NT2/D1 (cell line): ENCODE measurements around the gene BTBD7.

Experiments used
- DNase-seq: peaks from one replicate; pipeline ENCODE4 v3.0.0-alpha.2; 2011; ENCODE audit warnings: low read depth, low spot score
- H3K27me3 ChIP-seq: 2 replicates; pipeline ENCODE4 v1.6.0; 2011; ENCODE audit warnings: mild to moderate bottlenecking; ENCODE audit not compliant: insufficient read length, insufficient read depth
- H3K36me3 ChIP-seq: 2 replicates; pipeline ENCODE4 v1.6.1; 2011; ENCODE audit warnings: mild to moderate bottlenecking, low read length, mixed read lengths; ENCODE audit not compliant: insufficient read depth, insufficient read length
- H3K4me1 ChIP-seq: 2 replicates; pipeline ENCODE4 v1.5.1; 2011; ENCODE audit not compliant: insufficient read depth, insufficient read length
- H3K4me3 ChIP-seq: 2 replicates; pipeline ENCODE4 v1.5.1; 2011; ENCODE audit warnings: low read depth; ENCODE audit not compliant: insufficient read length
- H3K9ac ChIP-seq: 2 replicates; pipeline ENCODE4 v1.6.0; 2011; ENCODE audit warnings: low read depth; ENCODE audit not compliant: insufficient read length
- H3K9me3 ChIP-seq: 2 replicates; pipeline ENCODE4 v1.5.1; 2011; ENCODE audit warnings: mild to moderate bottlenecking, low read length; ENCODE audit not compliant: insufficient read depth
- SUZ12 ChIP-seq: IDR thresholded peaks from 2 replicates; pipeline ENCODE4 v1.6.1; 2011; ENCODE audit not compliant: insufficient read length, insufficient read depth; ENCODE audit errors: extremely low read depth
- YY1 ChIP-seq: IDR thresholded peaks from 2 replicates; pipeline ENCODE4 v1.6.1; 2011; ENCODE audit not compliant: insufficient read length, insufficient read depth
- ZNF274 ChIP-seq: IDR thresholded peaks from 2 replicates; pipeline ENCODE4 v1.6.1; 2011; ENCODE audit warnings: mild to moderate bottlenecking, low read depth, low read length

Gene BTBD7

DNA sequence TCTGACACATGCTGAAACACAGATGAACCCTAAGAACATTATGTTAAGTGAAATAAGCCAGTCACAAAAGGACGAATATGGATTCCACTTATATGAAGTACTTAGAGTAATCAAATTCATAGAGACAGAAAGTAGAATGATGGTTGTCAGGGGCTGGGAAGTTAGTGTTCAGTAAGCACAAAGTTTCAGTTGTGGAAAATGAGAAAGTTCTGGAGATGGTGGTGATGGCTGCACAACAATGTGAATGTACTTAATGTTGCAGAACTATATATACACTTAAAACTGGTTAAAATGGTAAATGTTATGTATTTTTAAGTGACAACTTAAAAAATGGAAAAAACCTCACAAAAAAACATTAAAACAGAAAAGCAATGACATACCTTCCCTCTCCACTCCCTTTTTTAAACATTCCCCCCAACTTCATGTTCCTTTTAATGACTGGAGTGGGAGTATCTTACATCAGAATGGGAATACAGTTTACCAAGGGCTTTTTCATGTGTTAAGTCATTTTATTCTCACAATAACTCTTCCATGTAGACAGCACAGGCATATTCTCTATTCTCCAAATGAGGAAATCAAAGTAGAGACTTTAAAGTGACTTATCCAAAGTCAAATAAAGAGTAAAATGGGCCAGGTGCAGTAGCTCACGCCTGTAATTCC, 24.0 kb downstream of the BTBD7 start:
- no peak for DNase-seq
- TF ChIP-seq SUZ12 (no peak), YY1 (no peak), ZNF274 (no peak)
- Histone ChIP-seq H3K9me3 (no peaks in the 10 kb centered on the region), H3K27me3 (no peaks in the 10 kb centered on the region), H3K36me3 (no peaks in the 10 kb centered on the region), H3K4me3 (no peak overlapping the region), H3K9ac (no peak overlapping the region), H3K4me1 (no peaks in the 10 kb centered on the region)

DNA sequence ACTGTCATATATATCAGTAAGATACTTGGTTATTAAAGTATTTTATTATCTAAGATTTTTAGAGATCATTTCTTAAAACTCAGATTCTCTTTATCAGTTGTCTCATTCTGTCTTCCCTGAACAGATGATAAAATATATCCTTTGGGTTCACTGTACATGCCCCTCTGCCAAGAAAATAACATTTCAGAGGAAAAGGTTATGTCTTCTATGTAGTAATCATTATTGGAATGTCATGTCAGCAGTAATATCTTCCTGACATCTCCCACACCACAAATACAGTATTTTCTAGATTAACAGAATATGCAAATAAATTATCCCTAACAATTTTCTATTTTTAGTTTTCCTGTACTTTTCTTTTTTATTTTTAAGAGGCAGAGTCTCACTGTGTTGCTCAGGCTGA, 26.0 kb downstream of the BTBD7 start:
- no peaks in the 10 kb centered on the region for H3K9me3 ChIP-seq
- no peak for TF ChIP-seq SUZ12
- no peak for TF ChIP-seq ZNF274
- TF ChIP-seq YY1, result no peak
- DNase-seq, result no peak
- no peaks in the 10 kb centered on the region for H3K4me1 ChIP-seq
- H3K27me3 ChIP-seq, result no peaks in the 10 kb centered on the region
- no peaks in the 10 kb centered on the region for H3K36me3 ChIP-seq
- H3K9ac ChIP-seq, result no peak overlapping the region
- no peak overlapping the region for H3K4me3 ChIP-seq

DNA sequence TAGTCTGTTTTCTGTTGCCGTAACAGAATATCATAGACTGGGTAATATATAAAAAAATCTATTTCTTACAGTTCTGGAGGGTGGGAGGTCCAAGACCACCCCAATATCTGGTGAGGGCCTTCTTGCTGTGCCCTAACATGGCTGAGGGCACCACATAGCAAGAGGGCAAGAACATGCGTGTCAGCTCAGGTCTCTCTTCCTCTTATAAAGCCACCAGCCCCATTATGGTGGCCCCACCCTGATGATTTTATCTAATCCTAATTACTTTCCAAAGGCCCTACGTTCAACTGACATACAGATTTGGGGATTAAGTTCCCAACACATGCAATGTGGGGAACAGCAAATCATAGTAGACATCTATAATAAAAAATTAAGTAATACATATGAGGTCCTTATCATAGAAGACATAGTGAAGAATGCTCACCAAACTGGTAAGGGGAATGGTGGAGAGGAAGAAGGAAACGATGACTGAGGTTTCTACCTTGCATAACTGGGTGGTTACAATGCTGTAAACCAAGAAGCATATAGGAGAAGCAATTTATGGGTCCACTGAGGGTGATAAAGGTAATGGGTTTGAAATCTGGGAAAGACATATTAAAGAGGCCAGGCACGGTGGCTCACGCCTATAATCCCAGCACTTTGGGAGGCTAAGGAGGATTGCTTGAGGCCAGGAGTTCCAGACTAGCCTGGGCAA, 27.0 kb downstream of the BTBD7 start:
- no peak overlapping the region for H3K9ac ChIP-seq
- no peak overlapping the region for H3K4me3 ChIP-seq
- H3K36me3 ChIP-seq, result no peaks in the 10 kb centered on the region
- H3K4me1 ChIP-seq, result no peaks in the 10 kb centered on the region
- no peaks in the 10 kb centered on the region for H3K9me3 ChIP-seq
- H3K27me3 ChIP-seq, result no peaks in the 10 kb centered on the region
- TF ChIP-seq SUZ12, result no peak
- no peak for TF ChIP-seq ZNF274
- no peak for TF ChIP-seq YY1
- DNase-seq, result no peak

DNA sequence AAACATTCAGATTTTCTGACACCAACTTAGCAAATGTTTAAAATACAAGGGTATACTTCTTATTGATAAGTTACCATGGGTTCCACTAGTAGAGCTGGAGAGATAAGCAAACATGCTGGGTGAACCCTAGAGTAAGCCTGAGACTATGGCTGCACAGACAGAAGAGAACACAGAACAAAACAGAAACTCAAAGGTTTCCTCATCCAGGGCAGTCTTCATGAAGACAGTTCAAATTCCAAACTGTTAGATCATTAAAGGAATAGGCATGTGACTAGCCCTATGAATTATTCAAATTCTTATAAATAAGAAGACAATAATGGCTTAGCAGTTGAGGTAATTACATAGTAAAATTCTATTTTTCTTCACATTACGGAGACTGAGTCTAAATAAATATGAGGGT, 28.1 kb downstream of the BTBD7 start:
- Histone ChIP-seq H3K4me3 (no peak overlapping the region), H3K9me3 (no peaks in the 10 kb centered on the region), H3K36me3 (no peaks in the 10 kb centered on the region), H3K27me3 (no peaks in the 10 kb centered on the region), H3K9ac (no peak overlapping the region), H3K4me1 (no peaks in the 10 kb centered on the region)
- no peak for TF ChIP-seq YY1
- TF ChIP-seq ZNF274, result no peak
- no peak for TF ChIP-seq SUZ12
- DNase-seq, result no peak

DNA sequence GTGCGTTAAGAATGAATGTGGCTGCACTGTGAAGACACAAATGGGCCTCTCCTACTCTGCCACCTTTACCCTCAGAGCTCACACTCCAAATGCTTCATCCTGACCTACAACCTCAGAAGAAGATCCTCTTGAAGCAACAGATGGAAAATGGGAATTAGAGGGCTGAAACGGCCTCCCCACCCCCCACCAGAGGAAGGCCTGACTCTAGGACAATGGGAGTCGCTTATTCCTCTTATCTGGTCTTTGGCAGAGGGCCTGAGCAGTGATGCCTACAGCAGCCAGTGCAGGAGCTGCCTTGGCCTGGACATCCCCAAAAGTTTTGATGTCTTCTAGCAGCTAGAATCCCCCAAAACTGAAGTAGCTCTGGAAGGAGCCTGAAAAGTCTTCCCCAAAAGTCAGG, 29.2 kb downstream of the BTBD7 start:
- H3K9me3 ChIP-seq, result no peaks in the 10 kb centered on the region
- no peak overlapping the region for H3K4me3 ChIP-seq
- TF ChIP-seq ZNF274 (no peak), SUZ12 (no peak), YY1 (no peak)
- H3K9ac ChIP-seq, result no peak overlapping the region
- DNase-seq, result no peak
- H3K4me1 ChIP-seq, result no peaks in the 10 kb centered on the region
- H3K27me3 ChIP-seq, result no peaks in the 10 kb centered on the region
- H3K36me3 ChIP-seq, result no peaks in the 10 kb centered on the region

DNA sequence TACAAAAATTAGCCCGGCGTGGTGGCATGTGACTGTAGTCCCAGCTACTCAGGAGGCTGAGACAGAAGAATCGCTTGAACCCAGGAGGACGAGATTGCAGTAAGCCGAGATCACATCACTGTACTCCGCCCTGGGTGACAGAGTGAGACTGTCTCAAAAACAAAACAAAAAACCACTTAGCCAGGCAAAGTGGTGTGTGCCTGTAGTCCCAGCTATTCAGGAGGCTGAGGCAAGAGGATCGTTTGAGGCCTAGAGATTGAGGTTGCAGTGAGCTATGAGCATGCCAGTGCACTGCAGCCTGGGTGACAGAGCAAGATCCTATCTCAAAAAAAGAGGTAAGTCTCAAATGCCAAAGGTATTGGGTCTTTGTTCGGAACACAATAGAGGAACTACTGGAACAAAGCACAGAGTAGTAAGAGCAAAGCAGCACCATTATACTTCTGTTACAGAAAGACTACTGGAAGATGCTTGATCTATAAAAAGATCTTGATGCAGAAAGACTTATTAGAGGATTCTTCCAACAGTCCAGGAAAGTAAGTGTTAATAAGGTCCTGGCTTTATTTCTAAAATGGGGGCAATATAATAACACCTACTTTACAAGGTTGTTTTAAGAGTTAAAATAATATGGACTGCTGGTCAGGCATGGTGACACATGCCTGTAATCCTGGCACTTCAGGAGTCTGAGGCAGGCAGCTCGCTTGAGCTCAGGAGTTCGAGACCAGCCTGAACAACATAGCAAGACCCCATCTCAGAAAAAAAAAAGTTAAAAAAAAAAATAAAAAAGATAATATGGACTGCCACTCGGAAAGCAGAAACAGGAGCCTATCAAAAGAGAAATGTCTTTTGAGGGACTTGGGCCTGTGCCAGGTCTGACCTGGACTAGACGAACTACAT, 29.9 kb downstream of the BTBD7 start:
- Histone ChIP-seq H3K36me3 (no peaks in the 10 kb centered on the region), H3K9me3 (no peaks in the 10 kb centered on the region), H3K4me3 (no peak overlapping the region), H3K27me3 (no peaks in the 10 kb centered on the region), H3K9ac (no peak overlapping the region), H3K4me1 (no peaks in the 10 kb centered on the region)
- no peak for DNase-seq
- TF ChIP-seq YY1, result no peak
- TF ChIP-seq ZNF274, result no peak

DNA sequence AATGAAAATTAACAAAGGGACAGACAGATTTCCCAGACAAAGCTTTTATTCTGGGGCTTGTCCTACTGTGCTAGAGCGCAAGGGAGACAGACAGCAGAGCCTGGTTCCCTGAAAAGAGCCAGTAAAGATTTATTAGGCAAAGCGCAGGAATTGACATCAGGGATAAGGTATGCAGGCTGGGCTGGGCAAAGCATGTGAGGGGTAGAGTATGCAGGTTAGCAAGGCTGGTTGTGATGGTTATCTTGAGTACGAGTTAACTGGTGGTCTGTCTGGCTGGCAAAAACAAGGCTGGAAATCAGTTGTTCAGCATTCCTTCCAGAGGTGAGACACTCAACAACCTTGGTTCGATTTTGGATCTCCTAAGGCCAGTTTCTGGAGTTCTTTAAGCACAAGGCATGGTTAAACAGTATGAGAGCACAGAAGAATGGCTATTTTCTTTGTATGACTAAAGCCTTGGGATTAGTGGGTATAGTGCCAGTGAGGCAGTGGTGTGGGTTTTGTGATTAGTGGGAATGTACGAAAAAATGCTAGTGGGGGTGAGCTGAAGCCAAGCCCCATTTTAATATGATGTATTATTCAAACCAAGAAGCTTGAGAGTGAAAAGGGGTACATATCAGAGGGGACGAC, 30.9 kb downstream of the BTBD7 start:
- H3K4me1 ChIP-seq, result no peaks in the 10 kb centered on the region

More for the DNA sequence above, 30.9 kb downstream of the BTBD7 start:
- Histone ChIP-seq H3K9ac (no peak overlapping the region), H3K9me3 (no peaks in the 10 kb centered on the region), H3K27me3 (no peaks in the 10 kb centered on the region), H3K4me3 (no peak overlapping the region), H3K36me3 (no peaks in the 10 kb centered on the region)
- TF ChIP-seq YY1 (no peak), SUZ12 (no peak), ZNF274 (no peak)
- DNase-seq, result no peak
